H1 (cell line): ENCODE data around the gene KIF3B. TPM values are rescaled to one million over a fixed set of nuclear protein-coding genes. Genes with fewer than 3 reads are reported as not detected.

ENCODE experiments used
- CHD7 ChIP-seq: fragments of 300-600 bp; sonication (generic); IDR thresholded peaks from 2 replicates; pipeline ENCODE4 v1.7.1; 2012; ENCODE audit warnings: low read length, moderate library complexity, mild to moderate bottlenecking, inconsistent platforms; ENCODE audit not compliant: insufficient replicate concordance
- polyA plus RNA-seq, 7 experiments: library from polyadenylated mRNA; depleted of rRNA in 3 of 7; stranded (reverse) in 5 of 7; unstranded in 2 of 7; fragments of >200 nt in 5 of 7; fragments of 200-250 nt in 2 of 7; gene quantifications; 1 replicate in 5 of 7; 2 replicates in 1 of 7; 4 replicates in 1 of 7; pipeline versions ENCODE4 v1.2.1 to v1.2.3, GENCODE V29; 2011 to 2013; ENCODE audit warnings: missing spikeins in 2 of 7, mixed read lengths in 2 of 7
- total RNA-seq: library from RNA; stranded (reverse); fragmentation: NEBNext Ultra II Directional; extraction: Animal tissue kit (Norgen Biotek cat#: 25700); gene quantifications from 2 replicates; pipeline ENCODE4 v1.2.1, GENCODE V29; 2021

Gene KIF3B
- total and polyA plus RNA-seq, 2 of the 8 experiments (the other 6 are each of a cell fraction or from before 2014, with no cell fraction given) = 10.1 to 22.4 TPM

DNA sequence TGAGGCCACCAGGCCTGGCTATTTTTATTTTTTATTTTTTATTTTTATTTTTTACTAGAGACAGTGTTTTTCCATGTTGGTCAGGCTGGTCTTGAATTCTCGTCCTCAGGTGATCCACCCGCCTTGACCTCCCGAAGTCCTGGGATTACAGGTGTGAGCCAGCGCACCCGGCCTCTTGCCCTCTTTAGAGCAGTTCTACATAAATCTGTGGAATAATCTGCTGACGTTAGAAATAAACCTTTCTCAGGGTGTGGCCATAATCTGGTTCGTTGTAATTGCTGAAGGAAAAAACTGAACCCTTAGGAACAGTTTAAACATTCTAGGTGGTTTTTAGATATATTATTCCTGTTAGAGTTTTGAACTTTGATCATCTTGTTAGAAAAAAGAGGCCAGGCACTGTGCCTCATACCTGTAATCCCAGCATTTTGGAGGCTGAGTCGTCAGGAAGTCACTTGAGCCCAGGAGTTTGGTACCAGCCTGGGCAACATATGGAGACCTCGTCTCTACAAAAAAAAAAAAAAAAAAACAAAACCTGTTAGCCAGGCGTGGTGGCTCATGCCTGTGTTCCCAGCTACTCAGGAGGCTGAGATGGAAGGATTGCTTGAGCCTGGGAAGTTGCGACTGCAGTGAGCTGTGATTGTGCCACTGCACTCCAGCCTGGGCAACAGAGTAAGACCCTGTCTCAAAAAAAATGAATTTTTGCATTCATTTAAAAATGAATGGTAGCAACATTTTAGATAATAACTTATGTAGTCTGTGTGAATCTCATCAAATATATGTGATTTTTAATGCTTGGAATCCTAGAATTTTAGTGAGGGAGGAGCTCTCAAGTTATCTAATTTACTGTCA is 104.9 kb downstream of the KIF3B start (continued):
- no peak for TF ChIP-seq CHD7
